ENCODE measurements around the gene PCNX2.

- TF ChIP-seq YY1 (IDR thresholded peaks at IDR 0.05; ENCODE audit: insufficient read depth, insufficient read length): no peak
- TF ChIP-seq ZNF274 (IDR thresholded peaks at IDR 0.05; ENCODE audit: low read depth, low read length): no peak
- no peak for TF ChIP-seq SUZ12 (IDR thresholded peaks at IDR 0.05; ENCODE audit: extremely low read depth, insufficient read depth, insufficient read length)
Measured at GRCh38 chr1:233278631-233279030, 16.9 kb downstream of the PCNX2 start.
